GM12864 (cell line): ENCODE data around the gene TRABD2B.

Experiments
- DNase-seq: peaks from one replicate; pipeline ENCODE4 v3.0.0-alpha.2; 2011; ENCODE audit warnings: low read depth
- H3K4me3 ChIP-seq: 2 replicates; pipeline ENCODE4 v1.5.1; 2011; ENCODE audit warnings: mild to moderate bottlenecking, low read depth, low read length, control low read depth
- TF ChIP-seq, protein P1 (sequence below): IDR thresholded peaks from 2 replicates; pipeline ENCODE4 v1.5.1; 2011; ENCODE audit warnings: low read depth, mild to moderate bottlenecking, moderate library complexity, low read length, control low read depth, inconsistent platforms; ENCODE audit errors: missing control alignments

Gene TRABD2B

DNA sequence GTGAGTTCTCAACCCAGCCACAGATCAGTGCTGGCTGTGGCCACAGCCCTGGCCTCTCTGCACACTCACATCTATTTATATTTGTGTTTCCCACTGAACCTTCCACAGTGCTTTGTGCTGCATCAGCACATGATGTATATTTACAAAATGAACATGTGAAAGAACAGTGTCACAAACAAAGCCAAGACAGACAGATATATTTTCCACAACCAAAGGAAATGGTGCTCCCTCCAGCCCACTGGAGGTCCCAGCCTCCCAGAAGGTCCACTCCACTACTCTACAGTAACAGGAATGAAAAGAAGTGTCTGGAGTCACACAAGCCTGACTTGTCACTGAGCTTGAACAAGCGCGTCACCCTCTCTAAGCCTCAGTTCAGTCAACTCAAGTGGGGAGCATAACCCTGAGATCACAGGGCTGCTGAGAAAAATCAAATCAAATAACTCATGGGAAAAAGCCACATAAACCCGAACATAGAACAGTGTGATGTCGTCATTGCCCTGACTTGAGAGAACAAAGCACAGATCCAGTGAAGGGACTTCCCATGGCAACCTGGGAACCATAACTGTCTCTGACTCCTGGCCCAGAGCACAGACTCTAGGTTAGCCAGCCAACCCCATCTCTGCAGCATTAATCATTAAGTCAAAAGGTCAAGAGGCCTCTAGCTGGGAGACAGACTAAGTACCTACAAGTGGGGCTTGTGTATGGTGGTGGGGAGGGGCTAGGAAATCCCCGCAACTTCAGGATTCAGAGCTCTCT is 121.2 kb downstream of the TRABD2B start:
- TF ChIP-seq, protein P1, sequence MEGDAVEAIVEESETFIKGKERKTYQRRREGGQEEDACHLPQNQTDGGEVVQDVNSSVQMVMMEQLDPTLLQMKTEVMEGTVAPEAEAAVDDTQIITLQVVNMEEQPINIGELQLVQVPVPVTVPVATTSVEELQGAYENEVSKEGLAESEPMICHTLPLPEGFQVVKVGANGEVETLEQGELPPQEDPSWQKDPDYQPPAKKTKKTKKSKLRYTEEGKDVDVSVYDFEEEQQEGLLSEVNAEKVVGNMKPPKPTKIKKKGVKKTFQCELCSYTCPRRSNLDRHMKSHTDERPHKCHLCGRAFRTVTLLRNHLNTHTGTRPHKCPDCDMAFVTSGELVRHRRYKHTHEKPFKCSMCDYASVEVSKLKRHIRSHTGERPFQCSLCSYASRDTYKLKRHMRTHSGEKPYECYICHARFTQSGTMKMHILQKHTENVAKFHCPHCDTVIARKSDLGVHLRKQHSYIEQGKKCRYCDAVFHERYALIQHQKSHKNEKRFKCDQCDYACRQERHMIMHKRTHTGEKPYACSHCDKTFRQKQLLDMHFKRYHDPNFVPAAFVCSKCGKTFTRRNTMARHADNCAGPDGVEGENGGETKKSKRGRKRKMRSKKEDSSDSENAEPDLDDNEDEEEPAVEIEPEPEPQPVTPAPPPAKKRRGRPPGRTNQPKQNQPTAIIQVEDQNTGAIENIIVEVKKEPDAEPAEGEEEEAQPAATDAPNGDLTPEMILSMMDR: no peak
- no peak overlapping the region for H3K4me3 ChIP-seq
- DNase-seq: no peak

DNA sequence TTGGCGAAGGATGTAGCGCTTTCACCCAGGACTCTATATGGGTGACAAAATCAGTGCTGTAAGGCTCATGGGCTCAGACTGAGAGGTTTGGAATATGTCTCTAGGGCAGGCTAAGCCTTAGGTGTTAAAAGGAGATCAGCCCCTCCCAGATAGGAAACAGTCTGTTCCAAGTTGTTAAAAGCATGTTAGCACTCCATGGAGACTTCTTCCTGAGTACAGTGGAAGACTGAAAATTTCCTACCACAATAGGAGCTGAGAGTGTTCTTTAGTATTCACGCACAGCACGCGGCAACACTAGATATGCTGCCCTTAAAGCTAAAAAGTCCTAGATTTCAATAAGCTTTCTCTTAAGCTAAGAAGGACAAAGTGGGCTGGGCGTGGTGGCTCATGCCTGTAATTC is 122.1 kb downstream of the TRABD2B start:
- no peak for DNase-seq
- H3K4me3 ChIP-seq: no peak overlapping the region
- TF ChIP-seq, protein P1: no peak

DNA sequence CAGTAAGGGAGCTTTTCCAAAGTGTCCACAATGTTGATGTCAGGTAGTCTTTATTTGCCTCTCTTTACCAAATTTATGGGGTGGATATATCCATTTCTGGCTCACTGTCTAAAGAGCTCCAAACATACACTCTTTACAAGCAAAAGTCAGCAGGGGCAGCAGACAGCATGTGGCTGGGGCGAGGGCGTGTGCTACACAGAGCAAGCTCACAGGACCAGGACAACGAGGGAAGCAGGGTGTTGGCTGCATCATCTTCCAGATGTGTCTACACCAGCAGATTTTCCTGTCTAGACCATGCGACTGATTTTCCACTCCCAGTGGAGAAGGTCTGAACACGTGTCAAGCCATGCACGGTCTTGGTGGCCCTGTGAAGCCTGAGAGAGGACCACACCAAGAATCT is 123.8 kb downstream of the TRABD2B start:
- H3K4me3 ChIP-seq: no peak overlapping the region
- TF ChIP-seq, protein P1: no peak
- DNase-seq: no peak

DNA sequence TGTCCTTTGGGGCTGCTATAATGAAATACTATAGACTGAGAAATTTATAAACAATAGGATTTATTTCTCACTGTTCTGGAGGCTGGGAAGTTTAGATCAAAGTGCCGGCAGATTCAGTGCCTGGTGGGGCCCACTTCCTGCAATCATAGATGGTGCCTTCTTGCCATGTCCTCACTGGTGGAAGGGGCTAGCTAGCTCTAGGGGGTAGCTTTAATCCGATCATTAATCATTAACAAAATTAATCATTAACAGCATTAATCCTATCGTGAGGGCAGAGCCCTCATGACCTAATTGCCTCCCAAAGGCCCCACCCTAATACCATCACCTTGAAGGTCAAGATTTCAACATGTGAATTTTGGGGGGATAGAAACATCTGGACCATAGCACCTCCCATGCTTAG is 124.3 kb downstream of the TRABD2B start:
- no peak for DNase-seq
- TF ChIP-seq, protein P1: no peak
- no peak overlapping the region for H3K4me3 ChIP-seq

DNA sequence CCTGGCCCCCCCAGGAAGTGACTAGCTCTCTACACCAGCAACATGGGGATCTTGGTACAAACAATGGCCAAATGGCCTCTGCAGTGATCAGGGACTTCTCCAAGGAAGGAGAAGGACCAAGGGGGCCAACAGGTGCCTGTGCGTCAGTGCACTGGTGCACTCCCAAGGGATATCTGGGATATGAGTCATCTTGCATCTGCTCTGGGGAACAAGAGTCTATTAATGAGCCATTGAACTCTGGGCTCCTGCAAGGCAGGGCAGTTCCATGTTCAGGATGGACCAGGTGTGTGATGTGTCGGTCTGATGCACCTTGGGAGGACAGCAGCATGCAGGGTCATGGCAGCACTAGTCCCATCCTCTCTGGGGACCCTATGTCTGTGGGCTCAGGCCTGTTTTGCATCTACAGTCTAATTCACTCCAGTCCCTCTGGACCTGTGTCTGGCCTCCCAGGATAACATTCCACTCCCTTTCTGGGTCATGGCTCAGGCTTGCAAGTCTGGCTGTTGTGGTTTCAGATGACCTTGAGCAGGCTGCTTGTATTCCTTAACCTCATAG is 125.3 kb downstream of the TRABD2B start:
- DNase-seq: no peak
- no peak overlapping the region for H3K4me3 ChIP-seq
- TF ChIP-seq, protein P1: no peak

DNA sequence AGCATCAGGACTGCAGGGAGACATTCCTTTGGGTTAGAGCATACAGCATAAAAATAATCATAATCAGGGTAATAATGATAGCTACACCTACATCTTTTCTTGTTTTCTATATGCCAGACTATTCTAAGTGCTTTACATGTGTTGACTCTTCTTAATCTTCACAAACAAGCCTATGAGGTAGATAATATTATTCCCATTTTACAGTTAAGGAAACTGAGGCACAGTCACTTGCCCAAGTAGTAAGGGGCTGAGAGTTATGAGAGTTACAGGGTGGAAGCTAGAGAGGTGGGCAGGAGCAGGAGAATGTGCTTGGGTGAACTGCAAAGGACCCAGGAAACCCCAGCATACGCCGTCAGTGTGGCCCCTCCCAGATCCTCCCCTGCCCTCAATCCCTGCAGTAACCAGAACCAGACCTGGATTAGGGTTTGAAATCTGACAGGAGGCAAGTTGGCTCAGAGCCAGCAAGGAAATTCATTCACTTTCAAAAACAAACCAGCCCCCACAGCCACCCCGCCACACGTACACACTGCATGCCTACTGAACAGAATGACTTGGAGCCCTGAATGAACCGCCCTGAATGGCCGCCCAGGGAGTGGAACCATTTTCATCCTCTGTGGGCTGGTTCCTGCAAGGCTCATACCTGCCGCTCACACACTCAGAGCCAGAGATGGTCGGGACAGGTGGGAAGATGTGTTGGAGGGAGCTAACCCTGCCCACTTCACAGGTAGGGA is 126.1 kb downstream of the TRABD2B start:
- no peak overlapping the region for H3K4me3 ChIP-seq
- TF ChIP-seq, protein P1: no peak
- no peak for DNase-seq

DNA sequence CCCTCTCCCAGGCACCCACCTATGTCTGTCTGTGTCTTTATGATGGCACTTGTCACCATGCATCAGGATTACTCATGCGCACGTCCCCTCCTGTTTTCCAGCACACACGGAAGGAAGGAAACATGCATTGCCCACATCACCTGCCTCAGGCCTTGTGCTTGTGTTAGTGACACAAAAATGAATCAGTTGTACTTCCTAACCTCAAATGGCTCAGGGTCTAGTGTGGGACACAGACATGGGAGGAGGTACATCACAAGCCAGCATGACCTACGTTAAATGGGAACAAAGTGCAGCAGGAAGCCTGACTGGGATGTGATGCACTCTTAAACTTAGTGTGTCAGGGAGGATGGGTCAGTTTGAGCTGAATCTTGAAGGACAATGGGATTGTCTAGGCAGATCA is 126.7 kb downstream of the TRABD2B start:
- DNase-seq: no peak
- TF ChIP-seq, protein P1: no peak
- H3K4me3 ChIP-seq: no peak overlapping the region
